NCI-H187 treated with DMSO at 0.1 percent for 48 hours (cell line): ENCODE measurements around the gene CNDP1.

Experiments
- DNase-seq: peaks from one replicate; lab custom pipeline; 2025; lab: John Stamatoyannopoulos, UW

CNDP1 gene

DNA sequence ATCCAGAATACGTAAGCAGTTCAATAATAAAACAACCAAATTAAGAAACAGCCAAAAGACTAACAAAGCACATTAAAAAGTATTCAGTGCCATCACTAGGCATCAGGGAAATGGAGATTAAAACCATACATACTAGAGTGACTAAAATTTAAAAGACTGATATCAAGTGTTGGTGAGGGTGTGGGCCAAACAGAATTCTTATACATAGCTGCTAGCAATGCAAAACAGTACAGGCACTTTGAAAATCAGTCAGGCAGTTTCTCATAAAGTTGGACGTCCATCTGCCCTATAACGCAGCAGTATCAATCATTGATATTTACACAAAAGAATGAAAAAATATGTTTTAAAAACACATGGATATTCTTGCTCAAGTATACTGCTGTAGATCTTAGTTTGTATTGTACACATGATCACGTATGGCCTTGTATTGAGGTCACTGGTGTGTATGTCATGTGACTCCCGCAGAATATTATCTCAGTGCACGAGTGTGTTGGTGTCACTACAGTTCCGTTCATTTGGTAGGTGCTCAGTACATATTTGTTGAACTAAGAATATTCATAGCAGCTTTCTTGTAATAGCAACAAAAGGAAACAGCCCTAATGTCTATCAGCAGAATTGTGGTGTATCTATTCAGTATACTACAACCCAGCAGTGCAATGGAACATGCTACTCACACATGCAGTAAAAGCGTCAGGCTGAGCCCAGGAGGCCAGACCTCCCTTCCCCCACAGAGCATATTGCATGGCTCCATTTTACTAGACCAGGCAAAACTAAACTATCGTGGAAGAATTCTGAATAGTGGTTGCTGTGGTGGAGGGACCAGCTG, 92.0 kb downstream of the CNDP1 start:
- DNase-seq, result no peak

- DNase-seq, result no peak
Measured at GRCh38 chr18:74630804-74631203, 96.5 kb downstream of the CNDP1 start.

- no peak for DNase-seq
Measured at GRCh38 chr18:74631212-74631611, 96.9 kb downstream of the CNDP1 start.

- DNase-seq, result no peak
Measured at GRCh38 chr18:74631623-74632350, 97.5 kb downstream of the CNDP1 start.

DNA sequence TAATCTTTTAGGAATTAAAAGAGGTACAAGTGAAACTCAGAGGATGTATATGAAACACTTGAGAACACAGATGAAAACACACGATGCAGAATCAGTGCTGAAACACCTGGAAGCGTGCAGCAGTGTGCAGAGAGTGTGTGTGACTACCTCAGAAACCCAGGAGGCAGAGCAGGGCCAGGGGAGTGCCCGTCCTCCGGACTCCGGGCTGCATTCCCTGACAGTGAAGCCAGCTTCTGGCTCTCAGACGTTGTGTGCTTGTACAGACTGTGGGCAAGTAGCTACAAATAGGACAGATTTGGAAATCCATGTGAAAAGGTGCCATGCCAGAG, 98.0 kb downstream of the CNDP1 start:
- DNase-seq, result no peak

DNA sequence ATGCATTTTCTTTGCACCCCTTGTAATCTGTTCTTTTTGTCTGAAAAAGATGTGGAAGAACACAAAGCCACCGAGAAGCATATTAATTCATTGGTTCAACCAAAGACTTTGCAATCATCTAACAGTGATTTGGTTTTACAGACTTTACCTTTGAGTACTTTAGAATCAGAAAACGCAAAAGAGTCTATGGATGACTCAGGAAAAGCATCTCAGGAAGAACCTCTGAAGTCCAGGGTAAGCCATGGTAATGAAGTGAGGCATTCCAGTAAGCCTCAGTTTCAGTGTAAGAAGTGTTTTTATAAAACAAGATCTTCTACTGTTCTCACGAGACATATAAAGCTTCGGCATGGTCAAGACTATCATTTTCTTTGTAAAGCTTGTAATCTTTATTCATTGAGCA, 98.6 kb downstream of the CNDP1 start:
- no peak for DNase-seq

- no peak for DNase-seq
Measured at GRCh38 chr18:74633652-74634352, 99.5 kb downstream of the CNDP1 start.

- DNase-seq, result no peak
Measured at GRCh38 chr18:74635224-74635975, 101.1 kb downstream of the CNDP1 start.
